PC-3 (cell line): ENCODE results near the gene BOLA3.
A peak's percentile ranks its signal among the peaks of the same experiment; 100 is the strongest.

Source experiments
- CTCF ChIP-seq: fragments of 300-600 bp; sonication (generic); conservative IDR thresholded peaks from 2 replicates; pipeline ENCODE4 v1.5.1; 2017; ENCODE audit warnings: antibody characterized with exemption, low read depth, mild to moderate bottlenecking, low read length
- EZH2phosphoT487 ChIP-seq: fragments of 300-600 bp; sonication (generic); IDR thresholded peaks from 2 replicates; pipeline ENCODE4 v1.6.1; 2018; ENCODE audit warnings: mild to moderate bottlenecking, antibody characterized with exemption, low read length, borderline replicate concordance

DNA sequence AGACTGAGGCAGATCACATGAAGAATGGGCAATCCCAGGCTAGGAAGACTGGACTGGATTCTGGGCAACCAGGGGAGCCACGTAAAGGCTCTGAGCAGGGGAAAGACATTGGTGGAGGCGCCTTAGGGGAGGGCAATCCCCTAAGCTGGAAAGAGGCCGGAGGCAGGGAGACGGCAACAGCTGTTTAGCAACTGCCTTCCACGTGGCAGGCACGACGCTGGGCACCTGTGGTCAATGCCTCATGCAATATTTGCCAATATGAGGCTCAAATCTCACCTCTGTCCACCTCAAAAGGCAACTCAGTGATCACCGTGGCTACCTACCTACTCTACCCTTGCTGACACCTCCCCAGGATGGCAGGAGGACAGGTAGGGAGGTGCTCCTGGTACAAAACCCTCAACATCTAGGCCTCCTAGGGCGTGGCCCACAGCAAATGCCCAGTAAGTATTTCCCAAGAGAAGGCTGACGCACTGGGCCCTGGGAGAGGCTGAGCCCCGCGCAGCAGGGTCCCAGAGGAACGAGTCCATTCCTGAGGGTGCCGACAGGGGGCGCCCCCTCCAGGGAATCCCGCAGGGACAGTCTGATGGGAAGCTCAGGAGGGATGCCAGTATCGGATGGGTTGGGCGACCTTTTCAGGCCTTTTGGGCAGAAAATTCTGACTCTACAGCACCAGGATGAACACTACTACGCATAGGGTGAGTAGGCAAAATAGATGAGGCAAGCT is 8.9 kb downstream of the BOLA3 start:
- TF ChIP-seq CTCF (peak; percentile 30; the same call in 1 of the 2 replicates), EZH2phosphoT487 (no peak)
